ENCODE measurements around the gene UQCRC1. TPM values are rescaled to one million over a fixed set of nuclear protein-coding genes. Genes with fewer than 3 reads are reported as not detected.

UQCRC1 gene
- total RNA-seq: 311 and 364 TPM in 2 replicates

DNA sequence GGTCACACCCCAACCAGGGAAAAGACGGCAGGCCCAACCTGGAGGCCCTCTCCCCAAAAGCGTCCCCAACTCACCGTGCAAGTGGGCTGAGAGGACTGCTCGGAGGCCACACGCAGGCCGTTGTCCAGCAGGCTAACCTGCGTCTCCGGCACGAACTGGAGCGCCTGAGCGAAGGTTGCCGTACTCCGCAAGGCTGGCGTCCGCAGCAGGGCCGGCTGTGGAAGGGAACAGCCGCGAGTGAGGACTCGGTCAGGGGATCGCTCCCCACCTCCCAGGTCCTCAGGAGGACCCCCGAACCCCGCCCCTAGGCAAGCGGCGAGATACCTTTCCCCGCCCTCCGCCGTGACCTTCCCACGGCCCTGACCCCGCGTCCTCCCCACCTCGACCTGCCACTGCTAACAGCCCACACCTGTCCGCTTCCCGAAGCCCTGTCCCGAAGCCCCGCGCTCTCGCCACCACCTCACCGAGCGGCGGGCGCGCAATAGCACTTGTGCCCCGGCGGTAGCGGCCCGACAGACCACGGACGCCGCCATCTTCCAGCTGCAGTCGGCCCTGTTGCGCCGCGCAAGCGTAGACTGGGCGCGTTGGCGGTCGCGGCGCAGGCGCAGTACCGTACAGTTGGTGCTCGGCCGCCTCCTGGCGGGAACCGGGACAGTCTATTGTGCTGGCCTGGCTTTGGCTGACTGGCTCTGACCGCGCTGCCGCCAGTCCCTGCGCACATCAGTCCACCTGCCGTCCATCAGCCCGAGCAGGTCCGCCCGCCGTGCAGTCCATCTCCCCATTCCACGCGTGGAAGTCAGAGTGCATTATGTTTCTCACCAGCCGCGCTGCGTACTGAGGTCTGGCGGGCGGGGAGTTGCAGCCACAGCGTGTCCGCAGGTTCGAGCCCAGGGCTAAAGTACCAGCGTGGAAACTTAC lies at the start of gene UQCRC1:
Gene UQCRC1 (minus strand): TSS at position 559 of the 918 bp plus-strand sequence. CDS start 26 bp downstream, at position 533.

GRCh38 chr3:48635222-48636021 lies 26.0 kb upstream of the UQCRC1 start, which contains the start of gene SLC26A6:
Gene SLC26A6, minus strand, starts transcription at chr3:48635461. Its CDS starts 68 bp downstream, at chr3:48635393.

DNA sequence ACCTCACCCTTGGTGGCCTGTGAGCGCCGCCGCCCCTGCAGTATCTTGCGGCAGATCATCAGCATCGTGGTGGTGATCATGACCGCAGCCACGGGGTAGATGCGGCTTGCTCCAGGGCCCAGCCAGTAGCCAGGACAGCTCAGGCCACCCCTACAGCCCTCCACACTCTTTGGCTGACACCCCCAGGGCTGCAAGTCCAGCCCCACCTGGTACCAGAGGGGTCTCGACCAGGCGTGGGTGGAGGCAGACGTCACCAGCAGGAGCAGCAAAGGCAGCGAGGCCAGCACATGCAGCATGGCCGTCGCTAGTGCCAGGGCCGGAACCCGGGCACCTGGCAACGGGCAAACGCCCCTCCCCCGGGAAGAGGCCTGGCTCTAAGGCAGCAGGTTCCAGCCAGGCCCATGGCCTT lies 12.0 kb upstream of the UQCRC1 start, which contains the start of gene TMEM89:
Gene TMEM89 (minus strand): TSS at position 309 of the 409 bp plus-strand sequence. CDS start 13 bp downstream, at position 296.

DNA sequence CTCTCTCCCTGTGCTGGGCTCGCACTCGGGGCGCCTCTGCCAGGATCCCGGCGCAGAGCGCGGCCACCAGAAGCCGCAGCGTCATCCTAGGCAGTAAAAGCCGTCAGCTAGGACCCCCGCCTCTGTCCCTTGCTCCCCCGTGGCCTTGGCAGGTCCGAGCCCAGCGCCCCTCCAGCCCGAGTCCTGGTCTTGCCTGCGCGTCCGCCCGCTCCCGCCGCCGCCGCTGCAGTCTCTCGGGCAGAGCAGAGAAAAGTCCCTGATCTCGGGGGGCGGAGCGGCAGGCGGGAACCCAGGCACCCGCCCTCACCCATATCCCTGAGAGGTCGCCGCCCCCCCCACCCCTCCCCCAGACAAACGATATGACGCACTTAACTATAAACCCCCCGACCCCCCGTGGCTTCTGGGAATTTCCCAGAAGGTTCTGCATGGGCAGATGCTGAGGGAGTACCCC lies 14.3 kb downstream of the UQCRC1 start, which contains the start of gene COL7A1:
Gene COL7A1 (minus strand): TSS at position 255 of the 451 bp plus-strand sequence. CDS start 170 bp downstream, at position 85.

GRCh38 chr3:48563382-48563918 lies 46.0 kb downstream of the UQCRC1 start, which contains the start of gene UCN2:
Gene UCN2, minus strand, starts transcription at chr3:48563781. Its CDS starts 657 bp downstream, at chr3:48563124.

GRCh38 chr3:48556796-48557626 lies 52.4 kb downstream of the UQCRC1 start, which contains the start of gene PFKFB4:
Gene PFKFB4, minus strand, starts transcription at chr3:48556803. Its CDS starts 26 bp downstream, at chr3:48556777.

Small RNA genes within 50 kb of the gene (small RNA-seq; reads per million reads assigned to genes)
- not detected for gene MIR6823

Other genes starting within 250 kb of the UQCRC1 start
- gene FBXW12, start 237.4 kb downstream of the UQCRC1 start, total RNA-seq: 0.12 and 0.32 TPM in 2 replicates
- 15.4 and 21.1 TPM in 2 replicates for gene PLXNB1, start 179.6 kb downstream of the UQCRC1 start, total RNA-seq
- 8.0 and 10.6 TPM in 2 replicates for gene CCDC51, start 169.5 kb downstream of the UQCRC1 start, total RNA-seq
- 59.2 and 74.0 TPM in 2 replicates for gene TMA7, start 169.4 kb downstream of the UQCRC1 start, total RNA-seq
- gene ATRIP, start 162.9 kb downstream of the UQCRC1 start, total RNA-seq: 4.1 and 4.7 TPM in 2 replicates
- 116 TPM in 2 replicates for gene SHISA5, start 105.5 kb downstream of the UQCRC1 start, total RNA-seq
- 12.8 and 15.7 TPM in 2 replicates for gene PFKFB4, start 52.8 kb downstream of the UQCRC1 start, total RNA-seq
- gene UCN2, start 45.9 kb downstream of the UQCRC1 start, total RNA-seq: 2.6 and 2.9 TPM in 2 replicates
- 57.8 and 66.9 TPM in 2 replicates for gene COL7A1, start 14.3 kb downstream of the UQCRC1 start, total RNA-seq
- not detected in 2 replicates for gene TMEM89, start 12.1 kb upstream of the UQCRC1 start, total RNA-seq
- gene SLC26A6, start 25.8 kb upstream of the UQCRC1 start, total RNA-seq: 25.3 and 35.4 TPM in 2 replicates
- 1.3 and 1.6 TPM in 2 replicates for gene CELSR3, start 53.2 kb upstream of the UQCRC1 start, total RNA-seq
- 20.2 and 21.1 TPM in 2 replicates for gene NCKIPSD, start 76.3 kb upstream of the UQCRC1 start, total RNA-seq
- 38.5 and 43.7 TPM in 2 replicates for gene IP6K2, start 107.6 kb upstream of the UQCRC1 start, total RNA-seq
- gene PRKAR2A, start 238.2 kb upstream of the UQCRC1 start, total RNA-seq: 36.8 and 43.3 TPM in 2 replicates